Pulmonary artery endothelial cell (primary cell): ENCODE data around the gene GLDN. TPM values are rescaled to one million over a fixed set of nuclear protein-coding genes. Genes with fewer than 3 reads are reported as not detected.

Experiments used
- DNase-seq: peaks from one replicate; pipeline ENCODE4 v3.0.0-alpha.2; 2011; ENCODE audit warnings: low read depth, low spot score
- total RNA-seq: library from RNA; depleted of rRNA; stranded (reverse); fragments of >200 nt; gene quantifications from 2 replicates; pipeline ENCODE4 v1.2.3, GENCODE V29; 2014

The GLDN gene
- total RNA-seq: not detected in 2 replicates

DNA sequence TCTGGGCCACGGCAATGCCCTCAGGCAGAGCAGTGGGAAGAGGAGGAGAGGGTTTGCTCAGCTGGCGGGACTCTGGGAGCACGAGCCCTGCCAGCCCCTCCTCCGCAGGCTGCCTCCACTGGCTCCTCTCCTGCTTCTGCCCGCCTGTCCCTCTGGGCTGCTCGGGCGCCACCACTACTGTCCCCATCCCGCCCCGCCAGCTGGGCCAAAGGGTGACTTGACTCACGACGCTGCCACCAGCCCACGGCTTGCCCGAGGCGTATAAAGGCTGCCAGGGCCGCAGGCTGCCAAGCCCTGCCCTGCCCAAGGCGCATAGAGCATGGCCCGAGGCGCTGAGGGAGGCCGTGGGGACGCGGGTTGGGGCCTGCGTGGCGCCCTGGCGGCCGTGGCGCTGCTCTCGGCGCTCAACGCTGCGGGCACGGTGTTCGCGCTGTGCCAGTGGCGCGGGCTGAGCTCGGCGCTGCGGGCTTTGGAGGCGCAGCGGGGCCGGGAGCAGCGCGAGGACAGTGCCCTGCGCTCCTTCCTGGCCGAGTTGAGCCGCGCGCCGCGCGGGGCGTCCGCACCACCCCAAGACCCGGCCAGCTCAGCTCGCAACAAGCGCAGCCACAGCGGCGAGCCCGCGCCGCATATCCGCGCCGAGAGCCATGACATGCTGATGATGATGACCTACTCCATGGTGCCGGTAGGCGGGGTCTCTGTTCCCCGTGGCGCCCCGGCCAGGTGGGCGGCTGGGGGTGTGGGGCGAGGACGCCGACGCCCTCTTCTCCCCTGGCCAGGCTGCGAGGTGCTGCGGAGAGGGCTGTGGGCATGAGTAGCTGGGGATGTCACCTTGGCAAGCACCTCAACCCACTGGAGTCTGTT, at the start of gene GLDN:
Gene GLDN, plus strand, starts transcription at position 290 of the 861 bp plus-strand sequence. Its CDS starts 30 bp downstream, at position 320.
- DNase-seq: no peak

- no peak for DNase-seq
Measured at GRCh38 chr15:51298620-51299019, 42.8 kb upstream of the GLDN start.

GRCh38 chr15:51299187-51300015, 42.1 kb upstream of the GLDN start:
- no peak for DNase-seq

GRCh38 chr15:51302480-51302879, 39.0 kb upstream of the GLDN start:
- no peak for DNase-seq

DNA sequence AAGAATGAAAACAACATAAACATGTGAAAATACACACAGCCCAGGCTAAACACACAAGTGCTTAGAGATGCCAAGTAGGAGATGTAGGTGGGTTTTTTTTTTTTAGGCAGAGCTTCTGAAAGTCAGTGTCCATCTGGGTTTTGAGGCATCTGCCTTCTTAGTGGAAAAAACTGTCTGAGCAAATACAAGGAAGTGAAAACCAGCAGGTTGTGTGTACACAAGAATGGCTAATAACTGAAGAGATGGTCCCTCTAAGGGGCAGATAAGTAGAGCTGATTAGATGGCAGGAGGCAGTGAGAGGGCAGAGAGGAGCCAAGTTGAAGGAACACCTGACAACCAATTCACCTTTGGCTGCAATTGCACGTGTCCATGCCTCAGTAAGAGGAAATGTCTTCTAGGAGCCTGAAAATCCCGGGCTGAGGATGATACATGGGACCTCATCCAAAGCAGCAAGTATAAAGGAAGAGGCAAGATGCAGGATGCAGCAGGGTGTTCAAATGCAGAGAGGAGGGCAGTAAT, 37.9 kb upstream of the GLDN start:
- no peak for DNase-seq

DNA sequence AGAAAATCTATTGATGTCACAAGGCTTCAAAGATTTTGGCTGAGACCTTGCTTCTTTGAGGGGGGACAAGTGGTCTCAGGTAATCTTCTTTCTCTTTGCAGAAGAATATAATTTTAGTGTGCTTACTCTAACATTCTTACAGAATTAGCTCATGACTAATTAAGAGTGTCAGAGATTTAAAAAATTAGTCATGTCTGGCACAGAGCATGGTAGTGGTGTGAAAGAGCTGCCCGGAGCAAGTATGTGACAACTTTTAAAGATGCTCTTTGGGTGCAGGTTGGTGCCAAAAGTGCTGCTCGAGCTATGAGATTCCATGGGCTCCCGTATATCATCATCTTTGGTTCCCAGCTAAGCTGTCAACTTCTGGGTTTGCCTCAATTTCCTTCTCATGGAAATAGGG, 34.1 kb upstream of the GLDN start:
- no peak for DNase-seq

DNA sequence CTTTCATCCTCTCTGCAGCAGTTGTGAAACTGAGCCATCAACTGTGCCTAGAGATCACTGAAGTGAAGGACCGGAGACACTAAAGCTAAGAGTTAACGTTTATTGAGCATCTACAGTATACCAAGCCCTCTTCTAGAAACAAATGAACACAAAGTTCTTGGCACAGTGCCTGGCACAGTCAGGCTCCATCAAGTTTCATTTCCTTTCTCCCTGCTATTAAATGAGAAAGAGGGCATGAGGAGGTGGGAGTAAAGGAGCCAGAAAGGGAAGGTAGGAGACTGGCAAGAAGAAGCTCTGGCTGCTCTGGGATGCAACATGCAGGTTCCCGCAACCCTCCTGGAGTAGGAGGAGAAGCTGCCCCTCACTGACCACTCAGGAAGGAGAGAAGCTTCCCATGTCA, 33.6 kb upstream of the GLDN start:
- DNase-seq: no peak

GRCh38 chr15:51310064-51310463, 31.4 kb upstream of the GLDN start:
- no peak for DNase-seq

GRCh38 chr15:51311510-51311909, 29.9 kb upstream of the GLDN start:
- no peak for DNase-seq

DNA sequence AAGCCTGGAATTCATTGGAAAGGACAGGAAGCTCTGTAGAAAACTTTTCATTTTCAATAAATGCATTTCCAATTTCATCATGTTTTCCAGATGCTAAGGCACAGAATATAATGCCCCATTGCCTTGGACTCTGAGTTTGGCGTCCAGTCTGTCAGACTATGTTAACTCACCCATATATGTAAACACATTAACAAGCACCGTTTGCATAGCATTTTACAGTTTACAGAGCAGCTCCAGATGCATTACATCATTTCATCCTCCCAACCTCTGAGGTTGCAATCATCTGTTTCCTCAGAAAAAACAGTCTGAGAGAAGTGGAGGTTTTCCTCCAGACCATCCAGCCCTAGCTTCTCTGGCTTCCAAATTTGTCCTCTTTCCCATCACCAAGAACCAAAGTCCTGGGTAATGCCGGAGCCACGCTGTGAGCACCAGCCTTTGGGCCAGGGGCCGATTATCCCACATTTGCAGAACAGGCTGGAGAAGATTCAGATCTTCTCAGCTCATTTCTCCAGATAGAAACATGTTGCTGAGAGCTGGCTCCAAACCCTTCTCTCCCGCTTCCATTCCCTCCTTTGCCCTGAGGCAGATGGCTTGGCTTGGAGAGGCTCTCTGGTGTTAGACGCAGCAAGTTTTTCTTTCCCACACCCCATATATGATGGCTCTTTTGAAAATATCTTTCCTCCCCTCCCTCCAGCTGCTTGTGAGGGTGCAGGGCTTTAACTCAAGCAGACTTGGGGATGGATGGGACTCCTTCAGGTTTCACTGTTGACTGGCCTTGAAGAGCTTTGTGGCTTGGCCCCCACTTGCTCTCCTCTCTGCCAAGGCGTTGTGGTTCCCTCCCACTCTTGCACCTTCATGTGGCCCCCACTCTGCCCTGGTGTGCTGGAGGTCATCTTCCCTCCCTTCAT, 29.0 kb upstream of the GLDN start:
- DNase-seq: no peak

DNA sequence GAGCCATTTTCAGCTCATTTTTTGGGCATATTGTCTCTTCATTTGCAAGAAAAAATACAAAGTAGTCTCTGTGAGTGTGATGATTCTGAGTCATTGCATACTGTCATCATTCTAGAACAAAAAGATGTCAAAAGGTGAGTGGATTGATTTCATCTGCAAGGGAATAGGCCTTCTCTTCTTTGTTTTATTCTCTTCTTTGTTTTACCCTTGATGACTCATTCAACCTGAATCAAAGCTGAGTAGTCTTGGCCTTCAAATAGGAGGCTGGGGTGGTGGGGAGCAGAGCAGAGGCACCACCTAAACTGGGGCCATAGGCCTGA, 28.4 kb upstream of the GLDN start:
- no peak for DNase-seq

- DNase-seq: no peak
Measured at GRCh38 chr15:51313644-51314280, 27.7 kb upstream of the GLDN start.

DNA sequence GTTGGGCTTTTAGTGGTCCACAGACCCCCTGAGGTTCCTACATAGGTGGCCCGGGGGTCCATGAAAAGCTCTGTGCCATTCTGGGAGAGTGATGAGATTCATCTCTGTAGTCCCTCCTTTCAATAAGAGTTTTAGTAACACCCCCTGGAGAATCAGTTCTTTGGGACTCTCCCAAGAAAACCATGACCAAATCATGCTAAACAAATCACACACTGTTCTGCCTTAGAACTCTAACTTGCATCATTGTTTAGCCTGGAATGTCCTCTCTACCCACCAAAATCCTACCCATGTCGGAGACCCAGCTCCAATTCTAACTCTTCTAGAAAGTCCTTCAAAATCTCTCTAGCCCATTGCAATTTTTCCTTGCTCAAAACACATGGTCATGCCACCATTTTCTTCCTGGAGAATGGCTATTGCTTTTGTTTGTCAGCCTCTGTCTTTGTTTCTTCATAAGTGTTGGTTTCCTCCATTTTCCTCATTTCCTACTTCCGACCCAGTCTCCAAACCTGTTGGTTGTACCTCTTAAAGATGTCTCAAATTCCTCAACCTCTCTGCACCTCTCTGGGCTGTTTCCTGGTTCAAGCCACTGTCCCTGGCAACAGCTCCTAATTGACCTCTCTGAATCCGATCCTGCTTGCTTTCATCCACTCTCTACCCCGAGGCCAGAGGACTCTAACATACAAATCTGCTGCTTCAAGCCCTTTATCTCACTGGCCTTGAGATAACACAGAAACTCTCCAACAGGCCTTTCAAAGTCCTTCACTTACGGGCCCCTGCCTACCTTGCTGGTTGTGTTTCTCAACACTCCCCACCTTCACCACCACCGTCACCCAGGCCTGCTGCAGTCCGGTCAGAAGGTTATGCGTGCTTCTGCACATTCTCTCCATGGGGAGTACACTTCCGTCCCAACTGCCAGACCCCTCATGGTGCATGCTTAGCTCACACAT, 26.8 kb upstream of the GLDN start:
- no peak for DNase-seq

GRCh38 chr15:51315726-51316125, 25.7 kb upstream of the GLDN start:
- no peak for DNase-seq

DNA sequence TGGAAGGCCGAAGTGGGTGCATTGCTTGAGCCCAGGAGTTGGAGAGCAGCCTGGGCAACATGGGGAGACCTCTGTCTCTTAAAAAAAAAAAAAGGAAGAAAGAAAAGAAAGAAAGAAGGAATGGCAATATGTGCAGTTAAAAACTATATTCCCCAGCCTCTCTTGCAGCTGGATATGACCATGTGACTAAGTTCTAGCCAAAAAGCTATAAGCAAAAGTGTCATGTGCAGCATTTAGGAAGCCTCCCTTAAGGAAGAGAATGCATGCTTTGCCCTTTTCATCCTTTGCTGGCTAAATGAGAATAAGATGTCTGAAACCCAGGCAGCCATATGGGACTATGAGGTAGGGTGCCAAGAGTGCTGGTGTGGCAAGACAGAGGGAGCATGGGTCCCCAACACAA, 24.8 kb upstream of the GLDN start:
- no peak for DNase-seq

DNA sequence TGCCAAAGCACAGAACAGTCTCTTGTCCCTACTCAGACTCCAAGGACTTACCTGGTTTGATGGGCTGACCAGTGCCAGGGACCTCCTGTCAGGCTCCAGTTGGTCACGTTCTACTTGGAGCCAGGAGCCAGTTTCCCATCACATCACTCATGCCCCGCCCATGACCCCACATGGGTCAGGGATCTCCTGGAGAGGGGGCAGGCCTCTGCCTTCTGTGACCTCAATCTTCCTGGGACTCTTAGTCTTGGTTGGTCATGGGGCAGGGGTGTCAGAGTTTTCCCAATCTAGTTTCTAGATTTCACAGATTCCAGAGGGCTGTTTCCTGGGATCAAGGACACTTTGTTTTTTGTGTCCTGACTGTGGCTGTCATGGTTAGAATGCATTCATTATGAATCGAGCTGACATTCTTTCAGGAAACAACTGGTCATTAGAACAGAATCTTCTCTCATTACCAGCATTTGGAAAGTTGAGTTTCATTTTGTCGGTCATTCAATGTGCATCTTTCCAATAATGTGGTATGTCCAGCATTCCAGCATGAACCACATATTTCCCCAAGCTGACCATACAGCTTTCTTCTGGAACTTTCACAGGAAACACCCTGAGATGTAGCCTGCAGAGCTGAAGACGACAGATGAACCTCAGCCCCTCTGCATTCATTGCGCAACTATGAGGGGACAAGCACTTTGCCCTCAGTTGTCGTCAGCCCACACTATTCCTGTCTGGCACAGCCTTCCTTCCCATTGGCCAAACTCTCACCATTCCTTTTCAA, 22.9 kb upstream of the GLDN start:
- no peak for DNase-seq

GRCh38 chr15:51319539-51319938, 21.9 kb upstream of the GLDN start:
- no peak for DNase-seq

DNA sequence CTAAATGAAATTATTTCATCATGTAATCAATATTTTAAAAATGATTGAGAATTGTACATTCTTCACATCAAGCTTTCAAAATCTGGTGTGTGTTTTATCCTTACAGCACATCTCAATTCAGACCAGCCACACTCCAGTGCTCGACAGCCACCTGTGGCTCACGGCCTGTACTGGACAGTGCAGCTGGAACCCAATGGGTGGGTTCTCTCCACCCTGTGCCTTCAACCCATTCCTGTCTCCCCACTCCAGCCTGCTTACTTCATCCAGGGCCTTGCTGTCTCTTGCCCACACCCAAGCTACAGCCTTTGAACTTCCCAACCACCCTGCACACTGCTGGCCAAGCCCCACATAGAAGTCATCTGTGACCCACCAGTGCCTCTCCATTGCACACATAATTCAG, 20.6 kb upstream of the GLDN start:
- no peak for DNase-seq

GRCh38 chr15:51321316-51321715, 20.1 kb upstream of the GLDN start:
- no peak for DNase-seq
